ENCODE data around the gene C16orf86. TPM values are rescaled to one million over a fixed set of nuclear protein-coding genes. Genes with fewer than 3 reads are reported as not detected.
A peak's percentile ranks its signal among the peaks of the same experiment; 100 is the strongest.

The C16orf86 gene
- total RNA-seq, 2 donors from 2014 or later: 2.9 to 5.1 TPM

DNA sequence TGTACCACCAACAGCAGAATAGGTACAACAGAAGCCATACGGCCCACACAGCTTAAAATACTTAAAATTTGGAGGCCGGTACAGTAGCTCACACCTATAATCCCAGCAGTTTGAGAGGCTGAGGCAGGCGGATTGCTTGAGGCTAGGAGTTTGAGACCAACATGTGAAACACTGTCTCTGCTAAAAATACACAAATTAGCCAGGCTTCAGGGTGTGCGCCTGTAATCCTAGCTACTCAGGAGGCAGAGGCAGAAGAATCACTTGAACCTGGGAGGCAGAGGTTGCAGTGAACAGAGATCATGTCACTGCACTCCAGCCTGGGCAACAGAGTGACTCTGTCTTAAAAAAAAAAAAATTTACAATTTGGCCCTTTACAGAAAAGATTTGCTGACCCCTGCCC lies 35.5 kb downstream of the C16orf86 start:
- no peak for ATAC-seq
- DNase-seq: no peak
- H3K36me3 Mint-ChIP-seq (ENCODE audit: low read depth): no peaks in the 10 kb centered on the region
- no peak overlapping the region for H3K4me3 Mint-ChIP-seq
- H3K27me3 Mint-ChIP-seq: no peaks in the 10 kb centered on the region
- peaks cover 23% of the 10 kb centered on the region for H3K4me1 Mint-ChIP-seq
- no peak overlapping the region for H3K27ac Mint-ChIP-seq
- H3K9me3 ChIP-seq (ENCODE audit: control insufficient read depth, low read length, poor library complexity, severe bottlenecking): no peaks in the 10 kb centered on the region

DNA sequence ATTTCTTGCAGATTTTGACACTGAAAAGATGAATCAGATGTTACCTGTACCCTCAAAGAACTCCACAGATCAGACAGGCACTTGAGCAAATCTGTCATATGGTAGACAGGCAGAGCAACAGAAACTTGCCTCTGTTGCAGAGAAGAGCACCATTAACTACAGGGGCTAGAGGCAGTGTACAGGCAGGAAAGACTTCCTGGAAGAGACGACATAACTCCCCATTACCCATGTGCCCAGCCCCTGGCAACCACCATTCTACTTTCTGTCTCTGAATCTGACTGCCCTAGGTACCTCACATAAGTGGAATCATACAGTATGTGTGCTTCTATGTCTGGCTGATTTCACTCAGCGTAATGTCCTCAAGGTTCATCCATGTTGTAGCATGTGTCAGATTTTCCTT lies 37.0 kb downstream of the C16orf86 start:
- DNase-seq (no peak), ATAC-seq (peak; percentile 66)
- Mint-ChIP-seq H3K27ac (peak overlapping the region; percentile 79), H3K36me3 (ENCODE audit: low read depth) (no peaks in the 10 kb centered on the region), H3K27me3 (no peaks in the 10 kb centered on the region), H3K4me1 (peaks cover 23% of the 10 kb centered on the region), H3K4me3 (peak overlapping the region; percentile 83)
- H3K9me3 ChIP-seq (ENCODE audit: control insufficient read depth, low read length, poor library complexity, severe bottlenecking): no peaks in the 10 kb centered on the region

DNA sequence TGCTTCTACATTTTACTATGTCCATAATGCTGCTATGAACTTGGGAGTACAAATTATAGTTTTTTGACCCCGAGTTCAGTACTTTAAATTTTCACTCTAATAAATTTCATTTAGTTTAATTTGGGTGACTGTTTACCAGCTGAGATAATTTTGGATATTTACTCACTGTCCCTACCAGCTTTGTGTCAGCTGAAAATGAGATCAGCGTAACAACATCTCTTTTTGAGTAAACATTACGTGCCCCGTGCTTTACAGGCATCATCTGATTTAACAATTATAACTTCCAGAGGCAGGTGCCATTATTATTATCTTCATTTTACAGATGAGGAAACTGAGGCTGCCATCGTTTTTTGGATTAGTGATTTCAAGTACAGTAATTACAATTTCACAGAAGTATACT lies 37.5 kb downstream of the C16orf86 start:
- Mint-ChIP-seq H3K4me1 (peaks cover 22% of the 10 kb centered on the region), H3K27me3 (no peaks in the 10 kb centered on the region), H3K27ac (peak overlapping the region; percentile 79), H3K4me3 (peak overlapping the region; percentile 83), H3K36me3 (ENCODE audit: low read depth) (no peaks in the 10 kb centered on the region)
- no peak for DNase-seq
- no peaks in the 10 kb centered on the region for H3K9me3 ChIP-seq (ENCODE audit: control insufficient read depth, low read length, poor library complexity, severe bottlenecking)
- no peak for ATAC-seq

DNA sequence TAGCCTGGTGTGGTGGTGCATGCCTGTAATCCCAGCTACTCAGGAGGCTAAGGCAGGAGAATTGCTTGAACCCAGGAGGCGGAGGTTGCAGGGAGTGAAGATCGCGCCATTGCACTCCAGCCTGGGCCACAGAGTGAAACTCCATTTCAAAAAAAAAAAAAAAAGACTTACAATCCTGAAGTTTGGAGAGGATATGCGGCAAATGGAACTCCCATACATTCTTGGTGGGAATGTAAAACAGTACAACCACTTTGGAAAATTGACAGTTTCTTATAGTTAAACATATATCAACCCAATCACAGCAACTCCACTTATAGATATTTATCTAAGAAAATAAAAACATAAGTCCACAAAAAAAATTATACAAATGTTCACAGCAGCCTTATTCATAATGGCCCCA lies 40.6 kb downstream of the C16orf86 start:
- H3K27me3 Mint-ChIP-seq: no peaks in the 10 kb centered on the region
- no peaks in the 10 kb centered on the region for H3K9me3 ChIP-seq (ENCODE audit: control insufficient read depth, low read length, poor library complexity, severe bottlenecking)
- no peak for DNase-seq
- peaks cover 31% of the 10 kb centered on the region for H3K4me1 Mint-ChIP-seq
- ATAC-seq: no peak
- H3K36me3 Mint-ChIP-seq (ENCODE audit: low read depth): peaks cover 8% of the 10 kb centered on the region
- no peak overlapping the region for H3K4me3 Mint-ChIP-seq
- no peak overlapping the region for H3K27ac Mint-ChIP-seq

DNA sequence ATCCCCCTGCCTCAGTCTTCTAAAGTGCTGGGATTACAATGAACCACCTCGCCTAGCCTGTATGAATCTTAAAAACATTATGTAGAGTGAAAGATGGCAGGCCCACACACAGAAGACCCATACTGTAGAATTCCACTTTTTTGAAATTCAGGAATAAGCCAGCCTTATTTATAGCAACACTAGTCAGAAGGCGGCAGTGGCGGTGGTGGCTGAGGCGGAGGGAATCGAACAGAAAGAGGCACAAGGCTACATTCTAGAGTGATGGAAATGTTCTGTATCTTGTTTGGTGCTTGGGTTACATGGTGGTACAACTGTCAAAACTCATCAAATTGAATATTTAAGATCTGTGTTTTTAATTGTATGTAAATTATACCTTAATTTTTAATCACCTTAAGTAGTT lies 41.2 kb downstream of the C16orf86 start:
- peaks cover 8% of the 10 kb centered on the region for H3K36me3 Mint-ChIP-seq (ENCODE audit: low read depth)
- no peaks in the 10 kb centered on the region for H3K9me3 ChIP-seq (ENCODE audit: control insufficient read depth, low read length, poor library complexity, severe bottlenecking)
- H3K27ac Mint-ChIP-seq: no peak overlapping the region
- DNase-seq (no peak), ATAC-seq (no peak)
- no peak overlapping the region for H3K4me3 Mint-ChIP-seq
- H3K4me1 Mint-ChIP-seq: peaks cover 31% of the 10 kb centered on the region
- H3K27me3 Mint-ChIP-seq: no peaks in the 10 kb centered on the region

DNA sequence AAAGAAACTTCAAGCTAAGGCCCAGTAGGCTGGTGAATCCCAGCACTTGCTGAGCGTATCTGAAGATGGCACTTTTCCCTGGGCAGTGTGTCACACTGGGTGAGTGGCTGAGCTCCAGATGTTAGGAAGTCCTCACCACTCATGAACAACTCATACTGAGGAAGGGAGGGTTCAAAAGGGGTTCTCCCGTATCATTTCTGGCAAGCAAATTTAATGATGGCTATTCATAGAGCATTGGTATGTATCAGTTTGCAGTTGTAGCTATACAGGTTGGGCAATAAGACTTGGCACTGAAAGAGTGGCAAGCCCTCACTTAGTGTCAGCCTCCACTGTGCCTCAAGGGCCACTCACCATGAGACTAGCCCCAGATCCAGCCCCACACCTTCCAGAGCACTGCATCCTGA lies 41.8 kb downstream of the C16orf86 start:
- no peaks in the 10 kb centered on the region for H3K9me3 ChIP-seq (ENCODE audit: control insufficient read depth, low read length, poor library complexity, severe bottlenecking)
- peaks cover 30% of the 10 kb centered on the region for H3K4me1 Mint-ChIP-seq
- no peaks in the 10 kb centered on the region for H3K27me3 Mint-ChIP-seq
- no peak overlapping the region for H3K27ac Mint-ChIP-seq
- no peak overlapping the region for H3K4me3 Mint-ChIP-seq
- H3K36me3 Mint-ChIP-seq (ENCODE audit: low read depth): peaks cover 8% of the 10 kb centered on the region
- DNase-seq (no peak), ATAC-seq (no peak)

DNA sequence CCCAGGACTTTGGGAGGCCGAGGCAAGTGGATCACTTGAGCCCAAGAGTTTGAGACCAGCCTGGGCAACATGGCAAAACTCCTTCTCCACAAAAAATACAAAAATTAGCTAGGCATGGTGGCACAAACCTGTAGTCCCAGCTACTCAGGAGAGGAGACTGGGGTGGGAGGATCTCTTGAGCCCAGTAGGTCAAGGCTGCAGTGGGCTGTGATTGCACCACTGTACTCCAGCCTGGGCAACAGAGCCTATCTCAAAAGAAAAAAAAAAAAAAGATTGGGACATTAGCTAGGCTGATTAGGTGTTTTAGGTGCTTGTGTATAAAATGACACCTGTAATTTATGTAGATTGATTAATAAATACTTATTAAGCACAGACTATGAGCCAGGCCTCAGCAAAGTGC lies 42.4 kb downstream of the C16orf86 start:
- H3K27me3 Mint-ChIP-seq: no peaks in the 10 kb centered on the region
- ATAC-seq (no peak), DNase-seq (no peak)
- H3K9me3 ChIP-seq (ENCODE audit: control insufficient read depth, low read length, poor library complexity, severe bottlenecking): no peaks in the 10 kb centered on the region
- peaks cover 25% of the 10 kb centered on the region for H3K4me1 Mint-ChIP-seq
- H3K4me3 Mint-ChIP-seq: no peak overlapping the region
- H3K27ac Mint-ChIP-seq: no peak overlapping the region
- peaks cover 8% of the 10 kb centered on the region for H3K36me3 Mint-ChIP-seq (ENCODE audit: low read depth)

DNA sequence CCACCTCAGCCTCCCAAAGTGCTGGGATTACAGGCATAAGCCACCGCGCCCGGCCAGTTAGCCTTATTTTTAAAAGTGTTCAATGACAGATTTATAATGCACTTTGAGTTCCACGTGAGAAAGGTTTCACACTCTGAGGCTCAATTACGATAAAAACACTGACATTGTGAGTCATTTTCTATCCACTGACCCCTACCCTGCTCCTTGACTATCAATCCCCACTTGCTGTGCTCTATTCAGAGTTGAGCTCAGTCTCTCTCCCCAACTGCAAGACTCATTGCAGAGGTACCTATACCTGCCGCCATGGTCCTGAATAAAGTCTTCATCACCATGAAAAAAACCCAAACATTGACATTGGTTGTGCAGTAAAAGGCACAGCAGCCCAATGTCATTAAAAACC lies 44.0 kb downstream of the C16orf86 start:
- H3K27ac Mint-ChIP-seq: no peak overlapping the region
- no peaks in the 10 kb centered on the region for H3K27me3 Mint-ChIP-seq
- H3K36me3 Mint-ChIP-seq (ENCODE audit: low read depth): peaks cover 8% of the 10 kb centered on the region
- peaks cover 19% of the 10 kb centered on the region for H3K4me1 Mint-ChIP-seq
- H3K4me3 Mint-ChIP-seq: no peak overlapping the region
- DNase-seq (no peak), ATAC-seq (no peak)
- no peaks in the 10 kb centered on the region for H3K9me3 ChIP-seq (ENCODE audit: control insufficient read depth, low read length, poor library complexity, severe bottlenecking)

DNA sequence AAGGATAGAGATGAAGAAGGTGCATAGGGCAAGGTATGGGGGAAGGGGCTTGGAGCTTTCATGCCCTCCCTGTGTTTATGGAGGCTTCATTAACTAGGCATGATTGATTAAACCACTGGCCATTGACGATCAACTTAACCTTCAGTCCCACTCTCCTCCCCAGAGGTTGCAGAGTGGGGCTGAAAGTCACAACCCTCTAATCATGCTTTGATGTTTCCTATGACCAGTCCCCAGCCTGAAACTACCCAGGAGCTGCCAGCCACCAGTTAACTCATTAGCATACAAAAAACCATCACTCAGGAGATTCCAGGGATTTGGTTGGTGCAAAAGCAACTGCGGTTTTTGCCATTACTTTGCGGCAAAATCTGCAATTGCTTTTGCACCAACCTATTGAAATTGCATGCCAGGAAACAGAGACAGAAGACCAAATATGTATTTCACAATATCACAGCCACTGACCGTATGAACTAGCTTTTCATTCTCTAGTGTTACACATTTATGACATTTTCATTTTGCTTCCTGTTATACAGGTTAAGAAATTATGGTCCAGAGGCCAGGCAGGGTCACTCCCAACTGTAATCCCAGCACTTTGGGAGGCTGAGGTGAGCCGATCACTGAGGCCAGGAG lies 47.1 kb downstream of the C16orf86 start:
- no peak overlapping the region for H3K4me3 Mint-ChIP-seq
- peaks cover 8% of the 10 kb centered on the region for H3K36me3 Mint-ChIP-seq (ENCODE audit: low read depth)
- DNase-seq (no peak), ATAC-seq (no peak)
- no peaks in the 10 kb centered on the region for H3K27me3 Mint-ChIP-seq
- H3K27ac Mint-ChIP-seq: peak overlapping the region; percentile 56
- peaks cover 33% of the 10 kb centered on the region for H3K4me1 Mint-ChIP-seq
- no peaks in the 10 kb centered on the region for H3K9me3 ChIP-seq (ENCODE audit: control insufficient read depth, low read length, poor library complexity, severe bottlenecking)

DNA sequence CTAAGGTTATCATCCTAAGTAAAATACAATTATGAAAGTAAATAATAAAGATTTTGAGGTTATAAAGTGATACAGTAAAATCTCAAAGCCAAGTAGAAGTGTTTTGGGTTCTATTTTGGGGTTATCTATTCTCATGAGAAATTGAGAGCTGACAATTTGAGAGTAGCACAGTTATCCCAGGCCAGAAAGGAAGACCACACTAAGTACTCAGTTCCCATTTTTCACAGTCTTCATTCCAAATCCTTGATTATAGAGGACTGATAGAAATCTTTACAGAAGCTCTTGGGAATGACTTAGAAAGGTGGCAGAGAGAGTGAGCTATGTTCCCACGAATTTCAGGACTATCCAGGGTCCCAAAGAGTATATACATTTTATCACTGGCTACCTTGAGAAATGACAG lies 47.9 kb downstream of the C16orf86 start:
- Mint-ChIP-seq H3K4me1 (peaks cover 36% of the 10 kb centered on the region), H3K36me3 (ENCODE audit: low read depth) (peaks cover 8% of the 10 kb centered on the region), H3K27ac (no peak overlapping the region), H3K27me3 (no peaks in the 10 kb centered on the region), H3K4me3 (no peak overlapping the region)
- no peaks in the 10 kb centered on the region for H3K9me3 ChIP-seq (ENCODE audit: control insufficient read depth, low read length, poor library complexity, severe bottlenecking)
- no peak for ATAC-seq
- DNase-seq: no peak

DNA sequence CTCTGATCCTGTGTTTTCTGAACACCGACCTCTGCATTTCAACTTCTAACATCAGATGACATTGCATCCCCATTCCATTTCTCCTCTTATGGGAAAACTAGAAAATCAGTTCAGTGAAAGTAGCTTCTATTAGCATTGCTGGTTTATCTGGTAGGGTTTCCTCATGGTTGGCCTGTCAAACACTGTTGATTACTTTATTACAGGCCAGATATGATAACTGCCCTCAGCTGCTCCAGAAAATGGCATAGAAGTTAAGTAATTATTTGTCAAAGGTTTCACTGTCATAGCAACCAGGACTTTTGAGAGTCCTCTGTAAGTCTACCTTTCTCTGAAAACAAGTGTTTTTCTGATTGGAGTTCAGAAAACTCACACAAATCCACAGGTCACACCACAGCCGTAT lies 49.5 kb downstream of the C16orf86 start:
- Mint-ChIP-seq H3K4me3 (no peak overlapping the region), H3K27me3 (no peaks in the 10 kb centered on the region), H3K4me1 (peaks cover 47% of the 10 kb centered on the region), H3K27ac (no peak overlapping the region), H3K36me3 (ENCODE audit: low read depth) (peaks cover 8% of the 10 kb centered on the region)
- ATAC-seq (no peak), DNase-seq (no peak)
- no peaks in the 10 kb centered on the region for H3K9me3 ChIP-seq (ENCODE audit: control insufficient read depth, low read length, poor library complexity, severe bottlenecking)

Other genes with a start within 250 kb of the C16orf86 start
- gene HSD11B2, start 235.7 kb upstream of the C16orf86 start, total RNA-seq: not detected
- gene ATP6V0D1, start 185.7 kb upstream of the C16orf86 start, total RNA-seq: 10 to 100 TPM; 76.4 to 87.5 TPM
- gene AGRP, start 183.3 kb upstream of the C16orf86 start, total RNA-seq: not detected
- gene RIPOR1, start 138.0 kb upstream of the C16orf86 start, total RNA-seq: 10 to 100 TPM; 46.5 to 66.0 TPM
- gene CTCF, start 104.3 kb upstream of the C16orf86 start, total RNA-seq: 10 to 100 TPM; 48.5 to 57.8 TPM
- gene CARMIL2, start 21.7 kb upstream of the C16orf86 start, total RNA-seq: 100 to 1,000 TPM; 144 to 145 TPM
- gene ACD, start 6.6 kb upstream of the C16orf86 start, total RNA-seq: 10 to 100 TPM; 29.5 to 38.7 TPM
- gene PARD6A, start 5.9 kb upstream of the C16orf86 start, total RNA-seq: 1 to 10 TPM; 6.3 to 7.9 TPM
- 1 to 10 TPM; 6.1 to 6.8 TPM for gene ENKD1, start 64 bp upstream of the C16orf86 start, total RNA-seq
- gene GFOD2, start 52.5 kb downstream of the C16orf86 start, total RNA-seq: 10 to 100 TPM; 11.7 to 14.7 TPM
- 10 to 100 TPM; 29.8 to 30.4 TPM for gene RANBP10, start 139.7 kb downstream of the C16orf86 start, total RNA-seq
- gene TSNAXIP1, start 140.1 kb downstream of the C16orf86 start, total RNA-seq: under 1 TPM; 0.62 to 0.63 TPM
- 10 to 100 TPM; 31.2 to 33.1 TPM for gene THAP11, start 175.5 kb downstream of the C16orf86 start, total RNA-seq
- gene NUTF2, start 180.1 kb downstream of the C16orf86 start, total RNA-seq: 10 to 100 TPM; 46.6 to 66.8 TPM
- 10 to 100 TPM; 75.3 to 77.0 TPM for gene CENPT, start 180.9 kb downstream of the C16orf86 start, total RNA-seq
- 100 to 1,000 TPM in 1 of 2 donors, 10 to 100 TPM in 1; 99.0 to 105 TPM for gene EDC4, start 206.2 kb downstream of the C16orf86 start, total RNA-seq
- gene NRN1L, start 218.1 kb downstream of the C16orf86 start, total RNA-seq: 1 to 10 TPM; 2.5 to 2.6 TPM
- gene PSKH1, start 226.4 kb downstream of the C16orf86 start, total RNA-seq: 10 to 100 TPM; 14.5 to 15.5 TPM